Stimulated activated CD8-positive, alpha-beta memory T cell treated with anti-CD3 and anti-CD28 coated beads, Interleukin-4, amount 100 ng/mL, for 24 hours (primary cell): ENCODE results near the gene PRRG2.

Experiments used
- DNase-seq: peaks from one replicate; pipeline ENCODE4 v3.0.0-alpha.2; 2020; ENCODE audit warnings: low read depth

The PRRG2 gene

GRCh38 chr19:49589502-49589905 lies 8.4 kb downstream of the PRRG2 start:
- DNase-seq: no peak

GRCh38 chr19:49590071-49590970 lies 9.2 kb downstream of the PRRG2 start:
- DNase-seq: peak; percentile 88

GRCh38 chr19:49590971-49591730 lies 10.0 kb downstream of the PRRG2 start, which contains the start of gene PRR12:
PRR12 (plus strand) TSS chr19:49591182; CDS start chr19:49591655, 473 bp downstream.
- peak; percentile 64 for DNase-seq

GRCh38 chr19:49591731-49592485 lies 10.8 kb downstream of the PRRG2 start:
- DNase-seq: peak; percentile 24

GRCh38 chr19:49592486-49593232 lies 11.5 kb downstream of the PRRG2 start:
- no peak for DNase-seq

- DNase-seq: peak; percentile 89
Observed at GRCh38 chr19:49593233-49594113, 12.4 kb downstream of the PRRG2 start.

- DNase-seq: no peak
Observed at GRCh38 chr19:49594157-49594992, 13.3 kb downstream of the PRRG2 start.

GRCh38 chr19:49594993-49595818 lies 14.1 kb downstream of the PRRG2 start:
- DNase-seq: no peak

- no peak for DNase-seq
Observed at GRCh38 chr19:49595819-49596404, 14.8 kb downstream of the PRRG2 start.

GRCh38 chr19:49596407-49596806 lies 15.3 kb downstream of the PRRG2 start:
- DNase-seq: no peak

GRCh38 chr19:49596954-49597702 lies 16.0 kb downstream of the PRRG2 start:
- DNase-seq: no peak

GRCh38 chr19:49597703-49597974 lies 16.5 kb downstream of the PRRG2 start:
- no peak for DNase-seq

GRCh38 chr19:49599378-49600295 lies 18.5 kb downstream of the PRRG2 start:
- no peak for DNase-seq

- no peak for DNase-seq
Observed at GRCh38 chr19:49601482-49602038, 20.4 kb downstream of the PRRG2 start.

GRCh38 chr19:49602806-49603205 lies 21.7 kb downstream of the PRRG2 start:
- DNase-seq: no peak

GRCh38 chr19:49605605-49606004 lies 24.5 kb downstream of the PRRG2 start:
- DNase-seq: no peak
